CD4-positive, alpha-beta T cell treated with Interleukin-15 for 1 hour (primary cell): ENCODE data around the gene RNU11.
"Not testable (repeated sequence)": the region's sequence is repeated elsewhere in the genome, so short reads cannot be mapped to it uniquely, and the experiment has no call there.

Experiments used
- DNase-seq: peaks from one replicate; pipeline ENCODE4 v3.0.0-alpha.2; 2020

The RNU11 gene

GRCh38 chr1:28648474-28649198, at the start of gene RNU11:
RNU11 (plus strand) TSS chr1:28648600.
- DNase-seq = peak; percentile 95

- DNase-seq = no peak
These were observed 46.7 kb upstream of the RNU11 start for GRCh38 chr1:28601696-28602095.

GRCh38 chr1:28602536-28603439, 45.6 kb upstream of the RNU11 start:
- no peak for DNase-seq

- DNase-seq = no peak
These were observed 44.0 kb upstream of the RNU11 start for GRCh38 chr1:28604411-28604810.

- DNase-seq = no peak
These were observed 43.4 kb upstream of the RNU11 start for GRCh38 chr1:28604962-28605361.

- no peak for DNase-seq
These were observed 41.6 kb upstream of the RNU11 start for GRCh38 chr1:28606771-28607170.

GRCh38 chr1:28613175-28613574, 35.2 kb upstream of the RNU11 start:
- no peak for DNase-seq

GRCh38 chr1:28631713-28632112, 16.7 kb upstream of the RNU11 start:
- no peak for DNase-seq

- DNase-seq = no peak
These were observed 15.8 kb upstream of the RNU11 start for GRCh38 chr1:28632560-28632959.

- peak; percentile 39 for DNase-seq
These were observed 7.6 kb upstream of the RNU11 start for GRCh38 chr1:28640766-28641165.

GRCh38 chr1:28642056-28642846, 6.1 kb upstream of the RNU11 start:
- peak; percentile 17 for DNase-seq

- DNase-seq = peak; percentile 96
These were observed 5.4 kb upstream of the RNU11 start, which contains the start of gene TAF12 for GRCh38 chr1:28642847-28643635. TAF12 (minus strand) TSS chr1:28643067; CDS start chr1:28622081, 20,986 bp downstream.

- DNase-seq = no peak
These were observed 3.9 kb upstream of the RNU11 start for GRCh38 chr1:28644494-28644893.

GRCh38 chr1:28645406-28645805, 3.0 kb upstream of the RNU11 start:
- DNase-seq = not testable (repeated sequence)

GRCh38 chr1:28646040-28646439, 2.4 kb upstream of the RNU11 start:
- no peak for DNase-seq

GRCh38 chr1:28648008-28648473, 359 bp upstream of the RNU11 start:
- DNase-seq = peak; percentile 96

GRCh38 chr1:28653063-28653462, 4.7 kb downstream of the RNU11 start:
- DNase-seq = not testable (repeated sequence)

- not testable (repeated sequence) for DNase-seq
These were observed 5.5 kb downstream of the RNU11 start for GRCh38 chr1:28653870-28654269.

- DNase-seq = not testable (repeated sequence)
These were observed 7.3 kb downstream of the RNU11 start for GRCh38 chr1:28655448-28656311.

- DNase-seq = no peak
These were observed 7.9 kb downstream of the RNU11 start for GRCh38 chr1:28656335-28656734.

GRCh38 chr1:28663871-28664470, 15.6 kb downstream of the RNU11 start:
- no peak for DNase-seq
